HL-60 (cell line): ENCODE measurements around the gene RAP1A.

Experiments used
- DNase-seq, 2 experiments: peaks; one replicate each; pipeline ENCODE4 v3.0.0-alpha.2; 2010 to 2020; ENCODE audit warnings: low read depth in 1 of 2, low spot score in 1 of 2
- H3K27ac ChIP-seq: fragments of 250-450 bp; sonication (Bioruptor Pico); replicated peaks from 2 replicates; pipeline ENCODE4 v1.5.1; 2020; ENCODE audit warnings: mild to moderate bottlenecking, moderate library complexity
- H3K27me3 ChIP-seq: fragments of 250-450 bp; sonication (Bioruptor Pico); 2 replicates; pipeline ENCODE4 v1.5.1; 2021; ENCODE audit warnings: mild to moderate bottlenecking, moderate library complexity; ENCODE audit not compliant: insufficient read depth, poor library complexity, severe bottlenecking
- H3K4me3 ChIP-seq: replicated peaks from 2 replicates; pipeline ENCODE4 v1.5.1; 2011; ENCODE audit warnings: mild to moderate bottlenecking, control low read depth, low read length; ENCODE audit not compliant: insufficient read depth
- GABPA ChIP-seq: IDR thresholded peaks from 2 replicates; pipeline ENCODE4 v1.6.1; 2012; ENCODE audit warnings: low read depth
- POLR2AphosphoS5 ChIP-seq: IDR thresholded peaks from 2 replicates; pipeline ENCODE4 v1.6.1; 2012; ENCODE audit warnings: low read depth
- REST ChIP-seq: IDR thresholded peaks from 2 replicates; pipeline ENCODE4 v1.6.1; 2012; ENCODE audit warnings: low read depth; ENCODE audit not compliant: insufficient replicate concordance
- SPI1 ChIP-seq: IDR thresholded peaks from 2 replicates; pipeline ENCODE4 v1.6.1; 2012; ENCODE audit warnings: low read depth, mild to moderate bottlenecking, borderline replicate concordance
- TF ChIP-seq, protein P1 (sequence below): IDR thresholded peaks from one replicate; pipeline ENCODE4 v1.5.1; 2011; ENCODE audit warnings: low read length, control low read depth, inconsistent platforms; ENCODE audit not compliant: insufficient read depth

RAP1A gene

GRCh38 chr1:111591937-111592336, 27.7 kb upstream of the RAP1A start:
- Histone ChIP-seq H3K4me3 (no peak overlapping the region), H3K27ac (no peak overlapping the region), H3K27me3 (no peaks in the 10 kb centered on the region)
- no peak for DNase-seq
- TF ChIP-seq SPI1 = no peak
- no peak for TF ChIP-seq POLR2AphosphoS5
- no peak for TF ChIP-seq REST
- TF ChIP-seq GABPA = no peak
- TF ChIP-seq, protein P1, sequence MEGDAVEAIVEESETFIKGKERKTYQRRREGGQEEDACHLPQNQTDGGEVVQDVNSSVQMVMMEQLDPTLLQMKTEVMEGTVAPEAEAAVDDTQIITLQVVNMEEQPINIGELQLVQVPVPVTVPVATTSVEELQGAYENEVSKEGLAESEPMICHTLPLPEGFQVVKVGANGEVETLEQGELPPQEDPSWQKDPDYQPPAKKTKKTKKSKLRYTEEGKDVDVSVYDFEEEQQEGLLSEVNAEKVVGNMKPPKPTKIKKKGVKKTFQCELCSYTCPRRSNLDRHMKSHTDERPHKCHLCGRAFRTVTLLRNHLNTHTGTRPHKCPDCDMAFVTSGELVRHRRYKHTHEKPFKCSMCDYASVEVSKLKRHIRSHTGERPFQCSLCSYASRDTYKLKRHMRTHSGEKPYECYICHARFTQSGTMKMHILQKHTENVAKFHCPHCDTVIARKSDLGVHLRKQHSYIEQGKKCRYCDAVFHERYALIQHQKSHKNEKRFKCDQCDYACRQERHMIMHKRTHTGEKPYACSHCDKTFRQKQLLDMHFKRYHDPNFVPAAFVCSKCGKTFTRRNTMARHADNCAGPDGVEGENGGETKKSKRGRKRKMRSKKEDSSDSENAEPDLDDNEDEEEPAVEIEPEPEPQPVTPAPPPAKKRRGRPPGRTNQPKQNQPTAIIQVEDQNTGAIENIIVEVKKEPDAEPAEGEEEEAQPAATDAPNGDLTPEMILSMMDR = no peak

DNA sequence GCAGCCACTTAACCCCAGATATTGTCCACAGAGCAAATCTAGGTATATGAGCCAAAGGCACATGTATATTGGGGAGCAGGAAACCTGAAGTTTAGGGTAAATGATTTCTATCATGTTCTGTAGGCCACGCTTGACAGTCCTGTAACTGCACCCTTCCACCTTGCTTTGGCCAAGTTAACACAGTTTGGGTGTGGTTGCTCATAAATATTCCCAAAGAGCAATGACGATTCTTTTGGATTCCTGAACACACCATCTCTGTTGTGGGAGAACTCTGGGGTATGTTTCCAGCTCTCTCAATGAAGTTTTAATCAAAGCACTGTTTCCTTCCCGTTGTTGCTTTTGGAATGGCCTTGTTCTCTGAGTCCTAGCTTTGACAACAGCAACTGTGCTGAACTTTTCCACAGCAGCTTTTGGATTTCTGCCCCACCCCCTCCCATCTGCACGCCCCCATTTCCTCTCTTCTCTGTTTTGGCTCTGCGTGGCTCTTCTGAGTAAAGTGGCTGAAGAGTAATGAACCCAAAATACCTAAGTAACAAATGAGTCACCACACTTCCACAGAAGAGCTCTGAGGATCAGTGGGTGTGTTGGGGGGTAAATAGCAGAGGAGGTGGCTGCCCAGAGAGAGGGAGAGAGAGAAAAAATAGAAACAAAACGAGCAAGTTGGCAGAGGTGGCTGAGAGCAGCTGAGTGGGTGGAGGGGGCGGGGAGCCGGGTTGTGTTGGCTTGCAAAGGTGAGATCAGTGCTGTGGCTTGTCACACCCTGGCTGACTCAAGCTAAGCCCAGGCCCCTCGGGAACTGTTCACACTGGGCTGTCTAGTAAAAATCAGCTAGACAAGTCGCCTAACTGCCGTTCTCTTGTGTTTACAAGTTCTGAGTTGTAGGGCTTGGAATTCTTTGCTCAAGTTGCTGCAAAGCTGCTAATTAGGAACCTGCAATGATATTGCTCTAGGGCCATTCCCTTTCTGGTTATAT, 26.9 kb upstream of the RAP1A start:
- no peak overlapping the region for H3K27ac ChIP-seq
- TF ChIP-seq REST (no peak), GABPA (no peak), SPI1 (no peak), POLR2AphosphoS5 (no peak)
- TF ChIP-seq, protein P1 = no peak
- no peak overlapping the region for H3K4me3 ChIP-seq
- DNase-seq = no peak
- H3K27me3 ChIP-seq = no peaks in the 10 kb centered on the region

DNA sequence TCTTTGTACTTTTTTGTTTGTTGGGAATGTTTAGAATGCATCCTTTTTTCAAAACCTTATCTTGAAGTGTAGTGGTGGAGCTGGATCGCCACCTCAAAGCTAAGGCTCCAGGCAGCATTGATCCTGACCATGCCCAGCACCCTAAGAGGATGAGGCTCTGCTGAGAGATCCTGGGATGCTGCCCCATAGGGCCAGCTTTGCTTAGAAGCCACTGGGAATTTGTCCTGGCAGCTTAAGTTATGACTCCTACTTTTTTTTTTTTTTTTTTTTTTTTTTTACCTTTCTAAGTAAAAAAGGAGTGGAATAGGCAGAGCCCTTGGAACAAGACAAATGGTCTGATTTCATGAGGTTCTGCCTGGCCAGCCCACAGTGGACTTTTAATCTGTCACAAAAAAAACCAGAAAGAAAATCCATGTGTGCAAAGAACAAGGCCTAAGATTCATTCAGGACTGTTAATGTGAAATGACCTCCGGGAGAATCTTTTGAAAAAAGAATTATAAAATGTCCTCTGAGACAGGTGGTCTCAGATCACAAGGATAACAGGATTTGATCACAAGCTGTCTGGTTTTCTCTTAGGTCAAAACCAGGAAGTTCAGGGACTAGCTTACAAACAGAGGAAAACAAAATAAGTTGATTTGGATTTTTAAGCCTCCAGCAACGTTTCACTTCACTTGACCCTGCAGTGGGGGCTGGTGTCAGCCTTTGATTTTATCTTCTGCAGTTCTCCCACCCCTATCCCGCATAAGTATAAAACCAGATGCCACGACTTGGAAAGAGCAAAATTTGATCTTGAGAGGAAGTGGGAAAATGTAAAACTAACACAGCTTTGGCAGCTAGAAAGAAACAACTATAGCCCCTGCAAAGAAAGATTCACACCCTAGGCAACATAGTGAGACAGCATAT, 25.9 kb upstream of the RAP1A start:
- no peak overlapping the region for H3K4me3 ChIP-seq
- H3K27me3 ChIP-seq = no peaks in the 10 kb centered on the region
- no peak for DNase-seq
- H3K27ac ChIP-seq = no peak overlapping the region
- peak; percentile 43; the same call in 1 of the 2 replicates for TF ChIP-seq SPI1
- TF ChIP-seq POLR2AphosphoS5 = no peak
- TF ChIP-seq REST = no peak
